ENCODE measurements around the gene AVP. TPM values are rescaled to one million over a fixed set of nuclear protein-coding genes. Genes with fewer than 3 reads are reported as not detected.

The AVP gene
- total and polyA plus RNA-seq, 9 of the 15 experiments (the other 6 are each of a cell fraction or from before 2014, with no cell fraction given) = not detected

DNA sequence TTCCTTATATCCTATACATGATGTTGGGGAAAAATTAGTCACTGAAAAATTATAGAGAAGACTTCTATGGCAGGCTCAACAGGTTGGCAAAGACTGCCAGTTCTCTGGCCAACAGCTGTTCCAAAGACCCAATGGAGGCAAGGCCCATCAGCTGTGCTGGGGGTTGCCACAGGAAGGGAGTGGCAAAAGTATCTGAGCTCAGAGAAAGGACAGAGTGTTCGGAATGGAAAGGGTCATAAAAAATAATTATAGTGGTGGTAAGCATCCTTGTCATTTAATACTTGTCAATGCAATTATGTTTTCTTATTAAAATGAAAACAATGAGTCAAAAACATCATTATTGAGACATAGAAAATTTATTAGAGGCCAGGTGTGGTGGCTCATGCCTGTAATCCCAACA is 39.0 kb upstream of the AVP start (continued):
- TF ChIP-seq, protein P1, sequence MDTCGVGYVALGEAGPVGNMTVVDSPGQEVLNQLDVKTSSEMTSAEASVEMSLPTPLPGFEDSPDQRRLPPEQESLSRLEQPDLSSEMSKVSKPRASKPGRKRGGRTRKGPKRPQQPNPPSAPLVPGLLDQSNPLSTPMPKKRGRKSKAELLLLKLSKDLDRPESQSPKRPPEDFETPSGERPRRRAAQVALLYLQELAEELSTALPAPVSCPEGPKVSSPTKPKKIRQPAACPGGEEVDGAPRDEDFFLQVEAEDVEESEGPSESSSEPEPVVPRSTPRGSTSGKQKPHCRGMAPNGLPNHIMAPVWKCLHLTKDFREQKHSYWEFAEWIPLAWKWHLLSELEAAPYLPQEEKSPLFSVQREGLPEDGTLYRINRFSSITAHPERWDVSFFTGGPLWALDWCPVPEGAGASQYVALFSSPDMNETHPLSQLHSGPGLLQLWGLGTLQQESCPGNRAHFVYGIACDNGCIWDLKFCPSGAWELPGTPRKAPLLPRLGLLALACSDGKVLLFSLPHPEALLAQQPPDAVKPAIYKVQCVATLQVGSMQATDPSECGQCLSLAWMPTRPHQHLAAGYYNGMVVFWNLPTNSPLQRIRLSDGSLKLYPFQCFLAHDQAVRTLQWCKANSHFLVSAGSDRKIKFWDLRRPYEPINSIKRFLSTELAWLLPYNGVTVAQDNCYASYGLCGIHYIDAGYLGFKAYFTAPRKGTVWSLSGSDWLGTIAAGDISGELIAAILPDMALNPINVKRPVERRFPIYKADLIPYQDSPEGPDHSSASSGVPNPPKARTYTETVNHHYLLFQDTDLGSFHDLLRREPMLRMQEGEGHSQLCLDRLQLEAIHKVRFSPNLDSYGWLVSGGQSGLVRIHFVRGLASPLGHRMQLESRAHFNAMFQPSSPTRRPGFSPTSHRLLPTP (IDR thresholded peaks at IDR 0.05; ENCODE audit: borderline replicate concordance, extremely low read depth, insufficient read length) = no peak

DNA sequence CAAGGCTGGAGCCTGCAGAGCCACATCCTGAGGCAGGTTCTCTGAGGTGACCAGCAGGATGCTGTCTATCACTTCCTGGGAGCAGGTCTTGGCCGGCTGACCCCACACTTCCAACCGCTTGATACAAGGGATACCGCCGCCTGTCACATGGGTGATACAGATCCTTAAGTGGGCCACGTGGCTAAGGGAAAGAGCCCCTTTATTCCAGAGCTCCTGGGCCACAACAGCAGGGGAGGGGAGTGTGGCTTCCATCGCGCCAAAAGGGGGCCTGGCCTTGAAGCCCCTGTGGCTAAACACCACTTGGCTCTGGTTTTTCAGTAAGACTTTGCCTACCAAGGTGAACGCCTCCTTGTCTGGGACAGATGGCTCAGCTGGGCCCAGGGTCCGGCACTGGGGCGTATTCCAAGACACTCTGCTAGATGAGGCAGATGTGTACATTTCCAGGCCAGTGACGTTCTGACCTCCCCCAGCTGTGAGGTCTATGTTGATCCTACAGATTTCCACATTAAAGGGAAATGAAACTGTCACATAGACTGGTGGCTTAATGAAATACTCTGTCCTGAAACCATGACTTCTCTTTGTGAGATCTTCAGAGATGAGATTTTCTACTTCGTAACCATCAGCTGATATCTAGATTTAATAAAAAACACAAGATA is 37.6 kb upstream of the AVP start:
- no peaks in the 10 kb centered on the region for H3K9me1 ChIP-seq (ENCODE audit: control insufficient read depth, insufficient read depth, low read length)
- TF ChIP-seq ZNF134 (CRISPR knock-in tag; conservative IDR thresholded peaks at IDR 0.05) (no peak), MBD2 (IDR thresholded peaks at IDR 0.05; ENCODE audit: borderline replicate concordance, low read depth) (no peak), NFATC3 (IDR thresholded peaks at IDR 0.05) (no peak), CTBP1 (IDR thresholded peaks at IDR 0.05; ENCODE audit: borderline replicate concordance) (no peak), TCFL5 (CRISPR knock-in tag; conservative IDR thresholded peaks at IDR 0.05) (no peak), SIRT6 (IDR thresholded peaks at IDR 0.05; ENCODE audit: low read depth, low read length) (no peak), NFXL1 (CRISPR knock-in tag; IDR thresholded peaks at IDR 0.05) (no peak), HNRNPUL1 (IDR thresholded peaks at IDR 0.05; ENCODE audit: low read length) (no peak), JUNB (CRISPR knock-in tag; conservative IDR thresholded peaks at IDR 0.05) (no peak)
- TF ChIP-seq, protein P2, sequence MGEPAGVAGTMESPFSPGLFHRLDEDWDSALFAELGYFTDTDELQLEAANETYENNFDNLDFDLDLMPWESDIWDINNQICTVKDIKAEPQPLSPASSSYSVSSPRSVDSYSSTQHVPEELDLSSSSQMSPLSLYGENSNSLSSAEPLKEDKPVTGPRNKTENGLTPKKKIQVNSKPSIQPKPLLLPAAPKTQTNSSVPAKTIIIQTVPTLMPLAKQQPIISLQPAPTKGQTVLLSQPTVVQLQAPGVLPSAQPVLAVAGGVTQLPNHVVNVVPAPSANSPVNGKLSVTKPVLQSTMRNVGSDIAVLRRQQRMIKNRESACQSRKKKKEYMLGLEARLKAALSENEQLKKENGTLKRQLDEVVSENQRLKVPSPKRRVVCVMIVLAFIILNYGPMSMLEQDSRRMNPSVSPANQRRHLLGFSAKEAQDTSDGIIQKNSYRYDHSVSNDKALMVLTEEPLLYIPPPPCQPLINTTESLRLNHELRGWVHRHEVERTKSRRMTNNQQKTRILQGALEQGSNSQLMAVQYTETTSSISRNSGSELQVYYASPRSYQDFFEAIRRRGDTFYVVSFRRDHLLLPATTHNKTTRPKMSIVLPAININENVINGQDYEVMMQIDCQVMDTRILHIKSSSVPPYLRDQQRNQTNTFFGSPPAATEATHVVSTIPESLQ (CRISPR knock-in tag; IDR thresholded peaks at IDR 0.05) = no peak
- TF ChIP-seq, protein P3, sequence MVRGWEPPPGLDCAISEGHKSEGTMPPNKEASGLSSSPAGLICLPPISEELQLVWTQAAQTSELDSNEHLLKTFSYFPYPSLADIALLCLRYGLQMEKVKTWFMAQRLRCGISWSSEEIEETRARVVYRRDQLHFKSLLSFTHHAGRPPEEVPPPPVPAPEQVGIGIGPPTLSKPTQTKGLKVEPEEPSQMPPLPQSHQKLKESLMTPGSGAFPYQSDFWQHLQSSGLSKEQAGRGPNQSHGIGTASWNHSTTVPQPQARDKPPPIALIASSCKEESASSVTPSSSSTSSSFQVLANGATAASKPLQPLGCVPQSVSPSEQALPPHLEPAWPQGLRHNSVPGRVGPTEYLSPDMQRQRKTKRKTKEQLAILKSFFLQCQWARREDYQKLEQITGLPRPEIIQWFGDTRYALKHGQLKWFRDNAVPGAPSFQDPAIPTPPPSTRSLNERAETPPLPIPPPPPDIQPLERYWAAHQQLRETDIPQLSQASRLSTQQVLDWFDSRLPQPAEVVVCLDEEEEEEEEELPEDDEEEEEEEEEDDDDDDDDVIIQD (CRISPR knock-in tag; IDR thresholded peaks at IDR 0.05) = no peak
- H2AFZ ChIP-seq (ENCODE audit: low read depth, low read length) = no peak overlapping the region
- no peak overlapping the region for H3K9ac ChIP-seq (ENCODE audit: insufficient read depth in 1 of 2, low read depth in 2 of 2, low read length in 2 of 2)
- in situ Hi-C loops (cut with MboI) (no loop called here), intact Hi-C loops (cut with micrococcal nuclease) (no loop called here)
- no peak overlapping the region for H3K27ac ChIP-seq (ENCODE audit: extremely low read depth, low read depth, low read length)
- no peaks in the 10 kb centered on the region for H3K79me2 ChIP-seq (ENCODE audit: control insufficient read depth, insufficient read depth, low read length)
- CTCF ChIA-PET (ENCODE audit: low intra/inter-chr PET ratio) = no interaction called here
- POLR2A ChIA-PET = interaction anchor here (0.7 kb wide), 1 partner anchor 160 kb away, joined by 5 read pairs; no protein-coding TSS in a partner anchor
- FAIRE-seq (no peak), DNase-seq (ENCODE audit: extremely low read depth in 1 of 4, low spot score in 3 of 4) (no peak), ATAC-seq (no peak)
- no peak overlapping the region for H3K4me3 ChIP-seq
- no peaks in the 10 kb centered on the region for H4K20me1 ChIP-seq (replicated peaks; ENCODE audit: control insufficient read depth, insufficient read depth, low read length)
- no peaks in the 10 kb centered on the region for H3K9me3 ChIP-seq (replicated peaks; ENCODE audit: control insufficient read depth, insufficient read depth, low read depth, low read length)
- no peak overlapping the region for H3K4me2 ChIP-seq (ENCODE audit: insufficient read depth, low read length)
- H3K36me3 ChIP-seq (ENCODE audit: control insufficient read depth, insufficient read depth, low read length) = peaks cover 21% of the 10 kb centered on the region; the same call in 2 of the 3 replicates
- H3K4me1 ChIP-seq (replicated peaks in 1 of 2; ENCODE audit: control insufficient read depth in 2 of 2, insufficient read depth in 2 of 2, low read length in 2 of 2) = peaks cover 0 to 2% of the 10 kb centered on the region in 2 experiments; a peak in 1 of 5 replicates
- H3K27me3 ChIP-seq (ENCODE audit: control insufficient read depth in 2 of 2, insufficient read depth in 2 of 2, low read length in 2 of 2) = no peaks in the 10 kb centered on the region
- BruUV-seq (replicated peaks) = no TSS peak
- 90% methylated on average over 7 of the region's 12 CpGs for WGBS (ENCODE audit: insufficient coverage, low coverage, missing lambda C conversion rate)

All from K562 (cell line).